MCF 10A (cell line): ENCODE measurements around the gene MS4A12. TPM values are rescaled to one million over a fixed set of nuclear protein-coding genes. Genes with fewer than 3 reads are reported as not detected.
A peak's percentile ranks its signal among the peaks of the same experiment; 100 is the strongest.

ENCODE experiments used
- BruUV-seq: library from RNA; stranded (reverse); fragments of 400-500 nt; replicated peaks from 2 replicates; lab custom pipeline; 2021; lab: Mats Ljungman, UMichigan
- CTCF ChIA-PET: fragments of 300-600 bp; sonication (Branson Sonifier 250); formaldehyde crosslinking; extraction: SDS; loops from one replicate; lab custom pipeline; 2021; ENCODE audit warnings: antibody characterized with exemption, inconsistent platforms; lab: Yijun Ruan, JAX
- POLR2A ChIA-PET: fragments of 300-600, 350-650 bp; sonication (Branson Sonifier 250); formaldehyde crosslinking; extraction: SDS; loops from one replicate; lab custom pipeline; 2020; ENCODE audit warnings: antibody characterized with exemption, inconsistent platforms; lab: Yijun Ruan, JAX
- DNase-seq: peaks from one replicate; pipeline ENCODE4 v3.0.0-alpha.2; 2018; ENCODE audit not compliant: unreplicated experiment
- H3K27ac Mint-ChIP-seq: one replicate; pipeline ENCODE4 v1.8.0; 2022; ENCODE audit warnings: mild to moderate bottlenecking, low read depth, mixed read lengths; ENCODE audit not compliant: unreplicated experiment
- H3K27me3 Mint-ChIP-seq: one replicate; pipeline ENCODE4 v1.8.0; 2022; ENCODE audit warnings: mixed read lengths; ENCODE audit not compliant: insufficient read depth, unreplicated experiment
- H3K36me3 Mint-ChIP-seq: one replicate; pipeline ENCODE4 v1.8.0; 2022; ENCODE audit warnings: mild to moderate bottlenecking, moderate library complexity, mixed read lengths; ENCODE audit not compliant: insufficient read depth, unreplicated experiment
- H3K4me1 Mint-ChIP-seq: one replicate; pipeline ENCODE4 v1.8.0; 2022; ENCODE audit warnings: mixed read lengths; ENCODE audit not compliant: insufficient read depth, unreplicated experiment
- H3K4me3 Mint-ChIP-seq: one replicate; pipeline ENCODE4 v1.8.0; 2022; ENCODE audit warnings: mild to moderate bottlenecking, moderate library complexity, mixed read lengths; ENCODE audit not compliant: unreplicated experiment
- H3K9me3 Mint-ChIP-seq: one replicate; pipeline ENCODE4 v1.8.0; 2022; ENCODE audit warnings: mixed read lengths; ENCODE audit not compliant: unreplicated experiment
- CTCF ChIP-seq: fragments of 200-600 bp; IDR thresholded peaks from one replicate; pipeline ENCODE4 v1.8.0; 2022; ENCODE audit warnings: antibody characterized with exemption, mild to moderate bottlenecking; ENCODE audit not compliant: unreplicated experiment
- intact Hi-C: fragments of 100-400 bp; cut with micrococcal nuclease; formaldehyde crosslinking; loops from 2 replicates; pipeline ENCODE4 v1.14.1; 2022
- total RNA-seq: library from RNA; stranded (reverse); gene quantifications from 2 replicates; pipeline ENCODE4 v1.2.3, GENCODE V29; 2022

The MS4A12 gene
- total RNA-seq, 1 experiment from 2014 or later, result not detected

GRCh38 chr11:60485987-60486386, 6.6 kb upstream of the MS4A12 start:
- Mint-ChIP-seq H3K4me1 (no peaks in the 10 kb centered on the region), H3K4me3 (no peak overlapping the region), H3K36me3 (no peaks in the 10 kb centered on the region), H3K9me3 (no peaks in the 10 kb centered on the region), H3K27me3 (no peaks in the 10 kb centered on the region), H3K27ac (no peak overlapping the region)
- peak; percentile 5 for DNase-seq
- intact Hi-C loops, result loop anchor here (5.0 kb wide), 1 partner anchor 124 kb away; no protein-coding TSS in a partner anchor
- ChIA-PET POLR2A (interaction anchor here (0.6 kb wide), 1 partner anchor 18 kb away, joined by 3 read pairs; no protein-coding TSS in a partner anchor), CTCF (interaction anchor here (0.6 kb wide), 1 partner anchor 578 kb away, joined by 3 read pairs; no protein-coding TSS in a partner anchor)
- no peak for TF ChIP-seq CTCF
- BruUV-seq, result no TSS peak

GRCh38 chr11:60493454-60493853, 876 bp downstream of the MS4A12 start:
- no TSS peak for BruUV-seq
- Mint-ChIP-seq H3K4me3 (no peak overlapping the region), H3K27ac (no peak overlapping the region), H3K4me1 (no peaks in the 10 kb centered on the region), H3K27me3 (peaks cover 11% of the 10 kb centered on the region), H3K36me3 (no peaks in the 10 kb centered on the region), H3K9me3 (no peaks in the 10 kb centered on the region)
- no peak for DNase-seq
- ChIA-PET POLR2A (no interaction called here), CTCF (no interaction called here)
- intact Hi-C loops, result no loop called here
- no peak for TF ChIP-seq CTCF

- Mint-ChIP-seq H3K36me3 (no peaks in the 10 kb centered on the region), H3K4me3 (no peak overlapping the region), H3K9me3 (no peaks in the 10 kb centered on the region), H3K27ac (no peak overlapping the region), H3K27me3 (no peaks in the 10 kb centered on the region), H3K4me1 (no peaks in the 10 kb centered on the region)
- BruUV-seq, result no TSS peak
- TF ChIP-seq CTCF, result no peak
- DNase-seq, result no peak
- ChIA-PET CTCF (interaction anchor here (0.9 kb wide), 1 partner anchor 51 kb away, joined by 3 read pairs; no protein-coding TSS in a partner anchor), POLR2A (no interaction called here)
- intact Hi-C loops, result no loop called here
These were observed 5.8 kb downstream of the MS4A12 start for GRCh38 chr11:60498399-60498798.

GRCh38 chr11:60498853-60499252, 6.3 kb downstream of the MS4A12 start:
- BruUV-seq, result no TSS peak
- ChIA-PET CTCF (interaction anchor here (0.9 kb wide), 1 partner anchor 50 kb away, joined by 3 read pairs; no protein-coding TSS in a partner anchor), POLR2A (no interaction called here)
- Mint-ChIP-seq H3K4me1 (no peaks in the 10 kb centered on the region), H3K27me3 (no peaks in the 10 kb centered on the region), H3K4me3 (no peak overlapping the region), H3K27ac (no peak overlapping the region), H3K9me3 (no peaks in the 10 kb centered on the region), H3K36me3 (no peaks in the 10 kb centered on the region)
- no peak for DNase-seq
- intact Hi-C loops, result no loop called here
- TF ChIP-seq CTCF, result no peak
